Left cardiac atrium (tissue), 4 donors: ENCODE measurements around the gene KCNG3. TPM values are rescaled to one million over a fixed set of nuclear protein-coding genes. Genes with fewer than 3 reads are reported as not detected.
"Not testable (repeated sequence)": the region's sequence is repeated elsewhere in the genome, so short reads cannot be mapped to it uniquely, and the experiment has no call there.

ENCODE experiments used
- ATAC-seq, 2 donors: fragments of 200-7000 bp; cut with Tn5 transposase; one replicate each; pipeline ENCODE4 v1.9.1; 2020; ENCODE audit warnings: mild to moderate bottlenecking in 2 of 2, moderate library complexity in 2 of 2
- DNase-seq: peaks from one replicate; pipeline ENCODE4 v3.0.0-alpha.2; 2020
- intact Hi-C, 2 donors: fragments of 100-400 bp; cut with DNase I; formaldehyde crosslinking; loops; one replicate each; pipeline versions ENCODE4 v1.14.1 to v1.15.1; 2022 to 2023
- total RNA-seq, 2 donors: library from RNA; stranded (reverse); fragmentation: NEBNext Ultra II Directional; extraction: Animal tissue kit (Norgen Biotek cat#: 25700); gene quantifications; one replicate each; pipeline ENCODE4 v1.2.1, GENCODE V29; 2021
- donor health status: DM: no; HTN: yes; CAD: no.
- donor health status: DM: no; HTN: yes; CAD: no; lungs with severe emphysema.
- donor health status: DM: yes; HTN: yes; CAD: no.
- donor health status: Dilated cardiomyopathy.

Gene KCNG3
- total RNA-seq, 2 donors from 2014 or later = not detected

- ATAC-seq = no peak
- DNase-seq = no peak
- intact Hi-C loops = no loop called here
These were observed 49.9 kb downstream of the KCNG3 start for GRCh38 chr2:42443718-42444399.

- DNase-seq (no peak), ATAC-seq (no peak)
- intact Hi-C loops = no loop called here
These were observed 51.0 kb downstream of the KCNG3 start for GRCh38 chr2:42442774-42443173.

DNA sequence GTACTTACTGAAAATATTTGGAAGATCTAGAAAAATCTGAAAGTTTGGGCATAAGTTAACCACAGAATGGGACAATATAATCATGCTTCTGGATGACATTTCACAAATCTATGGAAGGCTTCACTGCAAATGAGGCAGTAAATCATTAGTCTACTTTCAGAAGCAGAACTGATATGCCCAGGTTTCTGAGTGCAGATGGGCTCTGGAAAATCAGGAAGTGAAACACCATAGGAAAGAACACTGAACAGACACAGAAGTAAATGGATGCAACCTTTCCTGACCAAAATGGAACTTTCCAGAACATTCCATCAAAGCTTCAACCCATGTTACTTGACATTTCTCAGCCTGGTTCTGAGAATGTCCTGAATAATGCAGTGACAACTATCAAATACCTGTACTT, 55.1 kb downstream of the KCNG3 start:
- DNase-seq = no peak
- intact Hi-C loops = no loop called here
- no peak for ATAC-seq

- intact Hi-C loops = no loop called here
- DNase-seq (no peak), ATAC-seq (no peak)
These were observed 57.4 kb downstream of the KCNG3 start for GRCh38 chr2:42436370-42436769.

GRCh38 chr2:42435628-42436027, 58.2 kb downstream of the KCNG3 start:
- ATAC-seq (no peak), DNase-seq (no peak)
- intact Hi-C loops = no loop called here

- intact Hi-C loops = no loop called here
- DNase-seq = no peak
- ATAC-seq = no peak
These were observed 63.6 kb downstream of the KCNG3 start for GRCh38 chr2:42430188-42430587.

- no peak for DNase-seq
- intact Hi-C loops = no loop called here
- ATAC-seq = no peak
These were observed 64.4 kb downstream of the KCNG3 start for GRCh38 chr2:42429352-42429751.

- DNase-seq (no peak), ATAC-seq (no peak)
- intact Hi-C loops = no loop called here
These were observed 68.1 kb downstream of the KCNG3 start for GRCh38 chr2:42425697-42426096.

DNA sequence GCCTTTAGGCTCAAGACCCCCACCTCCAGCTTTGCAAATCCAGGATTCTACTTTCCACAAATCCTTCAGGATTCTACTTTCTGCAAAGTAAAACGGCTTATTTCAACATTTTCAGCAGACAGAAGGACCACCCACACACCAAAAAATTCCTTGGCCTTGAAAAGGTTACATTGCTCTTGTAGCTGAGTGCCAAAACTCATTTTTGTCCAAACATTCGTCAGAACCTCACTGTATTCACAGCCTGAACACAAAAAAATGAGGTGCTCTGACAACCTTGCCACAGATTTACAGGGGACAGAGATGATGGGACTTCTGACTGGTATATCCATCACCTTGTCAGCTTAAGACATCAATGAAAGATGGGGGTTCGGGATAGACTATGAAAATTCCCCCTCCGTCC, 69.7 kb downstream of the KCNG3 start:
- intact Hi-C loops = no loop called here
- no peak for DNase-seq
- ATAC-seq = no peak

DNA sequence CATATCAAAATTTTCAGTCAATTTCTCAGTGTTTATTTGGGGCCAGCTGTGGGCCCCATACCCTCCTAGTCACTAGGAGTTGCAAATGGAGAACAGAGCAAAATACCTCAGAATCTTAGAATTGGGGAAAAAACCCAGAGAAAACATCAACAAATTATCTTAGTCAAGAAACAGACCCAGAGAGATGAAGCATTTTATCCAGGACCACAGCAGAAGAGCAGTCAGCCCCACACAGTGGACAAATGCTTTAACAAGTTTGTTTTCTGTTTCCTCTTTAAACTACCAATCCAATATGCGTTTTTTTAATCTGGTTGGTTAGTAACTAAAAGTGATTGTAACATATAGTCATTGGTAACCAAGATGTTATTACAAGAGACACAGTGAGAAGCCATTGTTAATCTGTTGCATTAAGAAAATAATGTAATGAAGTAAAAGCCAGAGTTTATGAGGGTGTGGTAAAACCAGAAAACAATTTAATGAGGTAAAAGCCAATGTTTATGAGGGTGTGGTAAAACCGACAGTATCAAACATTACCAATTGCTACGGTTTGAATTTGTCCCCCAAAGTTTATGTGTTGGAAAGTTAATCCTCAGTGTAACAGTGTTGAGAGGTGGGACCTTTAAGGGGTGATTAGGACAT, 72.1 kb downstream of the KCNG3 start:
- DNase-seq = no peak
- intact Hi-C loops = no loop called here
- no peak for ATAC-seq

DNA sequence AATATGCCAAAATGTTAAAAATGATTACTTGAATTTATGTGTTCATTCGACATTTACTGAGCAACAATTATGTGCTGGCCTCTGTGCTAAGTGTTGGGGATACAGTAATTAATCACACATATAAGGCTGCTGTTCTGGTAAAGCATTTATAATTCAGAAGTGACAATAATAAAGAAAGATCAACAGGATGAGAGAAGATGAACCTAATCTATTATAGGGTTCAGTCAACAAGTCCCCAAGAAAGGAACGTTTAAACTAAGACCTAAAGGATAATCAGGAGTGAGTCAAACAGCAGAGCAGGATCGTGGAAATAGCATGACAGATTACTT, 72.7 kb downstream of the KCNG3 start:
- no peak for DNase-seq
- intact Hi-C loops = no loop called here
- no peak for ATAC-seq

DNA sequence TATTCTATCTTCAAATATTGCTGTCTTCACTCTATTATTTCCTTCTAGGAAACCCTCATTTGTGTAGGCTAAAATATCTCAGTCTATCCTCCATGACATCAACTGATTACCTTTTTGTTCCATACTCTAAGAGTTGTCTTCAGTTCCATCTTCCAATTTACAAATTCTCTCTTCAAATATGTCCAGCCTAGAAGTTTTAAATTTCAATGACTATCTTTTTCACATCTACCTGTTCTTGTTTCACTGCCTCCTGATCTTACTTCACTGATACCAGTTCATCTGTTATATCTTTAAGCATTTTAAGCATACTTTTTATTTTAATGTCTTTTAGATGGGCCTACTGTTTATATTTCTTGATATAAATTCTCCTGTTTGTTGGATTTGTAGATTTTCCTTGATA, 79.1 kb downstream of the KCNG3 start:
- ATAC-seq (no peak), DNase-seq (no peak)
- intact Hi-C loops = no loop called here

DNA sequence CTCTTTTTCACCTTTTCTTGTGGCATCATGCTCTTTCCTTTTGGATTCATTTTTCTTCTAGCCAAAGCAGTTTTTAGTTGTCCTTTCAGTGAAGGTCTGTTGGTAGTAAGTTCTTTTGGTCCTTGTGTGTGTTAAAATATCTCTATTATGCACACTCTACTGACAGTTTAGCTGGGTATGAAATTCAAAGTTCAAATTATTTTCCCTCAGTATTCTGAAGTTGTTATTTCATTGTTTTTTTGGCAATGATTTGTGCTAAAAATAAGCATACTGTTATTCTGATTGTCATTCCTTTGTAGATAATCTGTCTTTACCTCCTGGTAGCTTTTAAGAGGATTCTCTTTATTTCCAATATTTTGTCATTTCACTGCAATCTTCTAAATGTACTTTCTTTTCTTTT, 79.6 kb downstream of the KCNG3 start:
- DNase-seq (no peak), ATAC-seq (no peak)
- intact Hi-C loops = no loop called here

DNA sequence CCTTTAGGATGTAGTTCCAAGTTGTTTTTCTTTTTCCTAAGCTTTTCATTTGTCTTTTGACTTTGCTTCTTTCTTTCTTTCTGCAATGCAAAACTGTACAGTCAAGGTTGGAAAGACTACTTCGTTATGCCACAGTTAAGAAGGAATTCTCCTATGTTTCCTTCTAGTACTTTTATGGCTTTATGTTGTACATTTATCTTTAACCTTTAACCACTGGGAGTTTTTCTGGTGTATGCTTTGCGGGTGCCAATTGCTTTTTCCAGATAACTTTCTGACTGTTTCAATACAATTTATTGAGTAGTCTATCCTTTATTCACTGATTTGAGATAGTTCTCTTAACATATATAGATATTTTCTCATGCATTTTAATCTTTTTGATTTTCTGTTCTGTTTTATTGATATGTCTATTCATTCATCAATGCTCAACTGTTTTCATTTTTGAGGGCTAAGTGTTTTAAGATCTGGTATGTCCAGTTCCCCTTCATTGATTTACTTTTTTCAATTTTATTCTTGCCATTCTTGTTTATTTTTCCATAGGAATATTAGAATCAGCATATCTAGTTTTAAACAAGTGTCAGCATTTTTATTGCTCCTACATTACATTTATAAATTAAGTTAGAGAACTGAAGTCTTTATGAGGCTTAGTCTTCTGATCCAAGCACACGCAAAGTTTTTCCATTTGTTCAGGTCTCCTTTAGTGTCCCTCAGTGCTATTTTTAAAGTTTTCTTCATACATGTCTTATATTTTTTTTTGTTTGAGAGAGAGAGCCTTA, 82.9 kb downstream of the KCNG3 start:
- no peak for ATAC-seq

DNA sequence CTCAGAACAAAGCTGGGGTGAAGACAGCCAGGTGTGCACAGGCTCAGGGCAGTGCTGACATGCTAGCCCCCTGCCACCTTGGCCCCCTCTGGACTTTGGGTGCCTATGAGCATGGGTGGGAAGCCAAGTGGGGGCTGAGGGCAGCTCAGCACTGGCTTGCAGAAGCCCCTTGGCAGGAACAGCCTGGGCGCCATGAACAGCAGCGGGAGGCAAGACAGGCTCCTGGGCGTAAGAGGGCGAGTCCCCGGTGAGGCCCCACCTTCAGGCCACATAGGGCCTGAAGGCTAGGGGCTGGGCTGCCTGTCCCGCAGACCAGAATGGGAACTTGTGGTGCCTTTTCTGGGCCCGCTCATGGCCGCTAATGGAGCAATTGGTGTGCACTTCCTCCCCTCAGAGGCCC, 85.8 kb downstream of the KCNG3 start:
- ATAC-seq (no peak), DNase-seq (no peak)
- intact Hi-C loops = no loop called here

More for the DNA sequence above, 82.9 kb downstream of the KCNG3 start:
- no peak for DNase-seq
- intact Hi-C loops = no loop called here

GRCh38 chr2:42407476-42407875, 86.3 kb downstream of the KCNG3 start:
- DNase-seq = no peak
- ATAC-seq = no peak
- intact Hi-C loops = no loop called here

DNA sequence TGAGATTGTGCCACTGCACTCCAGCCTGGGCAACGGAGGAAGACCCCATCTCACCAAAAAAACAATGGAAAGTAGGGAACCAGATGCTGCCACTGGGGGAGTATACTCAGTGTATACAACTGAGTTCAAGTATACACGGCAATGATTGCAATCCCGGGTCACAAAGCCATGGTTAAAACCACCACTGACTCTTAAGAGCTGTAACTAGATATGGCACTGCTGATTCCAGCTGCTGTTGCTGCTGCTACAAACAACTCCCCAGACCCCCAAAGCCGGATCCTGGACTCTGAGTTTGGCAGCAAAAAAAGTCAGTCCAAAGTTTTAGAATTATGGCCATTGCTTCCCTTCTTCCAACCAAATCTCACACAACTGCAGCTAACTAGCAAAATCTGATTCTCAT, 89.1 kb downstream of the KCNG3 start:
- intact Hi-C loops = no loop called here
- ATAC-seq (no peak), DNase-seq (no peak)

DNA sequence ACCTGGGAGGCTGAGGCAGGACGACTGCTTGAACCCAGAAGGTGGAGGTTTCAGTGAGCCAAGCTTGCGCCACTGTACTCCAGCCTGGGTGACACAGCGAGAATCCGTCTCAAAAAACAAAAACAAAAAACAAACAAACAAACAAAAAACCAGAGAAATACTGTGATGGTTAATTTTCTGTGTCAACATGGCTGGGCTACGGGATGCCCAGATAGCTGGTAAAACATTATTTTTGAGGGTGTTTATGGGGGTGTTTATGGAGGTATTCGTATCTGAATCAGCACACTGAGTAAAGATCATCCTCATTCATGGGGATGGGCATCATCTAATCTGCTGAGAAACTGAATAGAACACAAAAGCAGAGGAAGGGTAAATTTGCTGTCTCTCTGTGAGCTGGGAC, 92.0 kb downstream of the KCNG3 start:
- intact Hi-C loops = no loop called here
- ATAC-seq = no peak
- no peak for DNase-seq

GRCh38 chr2:42398052-42398451, 95.7 kb downstream of the KCNG3 start:
- DNase-seq, intact Hi-C loops, ATAC-seq: not testable (repeated sequence)

- intact Hi-C loops, ATAC-seq, DNase-seq: not testable (repeated sequence)
These were observed 100.5 kb downstream of the KCNG3 start for GRCh38 chr2:42393320-42393719.

DNA sequence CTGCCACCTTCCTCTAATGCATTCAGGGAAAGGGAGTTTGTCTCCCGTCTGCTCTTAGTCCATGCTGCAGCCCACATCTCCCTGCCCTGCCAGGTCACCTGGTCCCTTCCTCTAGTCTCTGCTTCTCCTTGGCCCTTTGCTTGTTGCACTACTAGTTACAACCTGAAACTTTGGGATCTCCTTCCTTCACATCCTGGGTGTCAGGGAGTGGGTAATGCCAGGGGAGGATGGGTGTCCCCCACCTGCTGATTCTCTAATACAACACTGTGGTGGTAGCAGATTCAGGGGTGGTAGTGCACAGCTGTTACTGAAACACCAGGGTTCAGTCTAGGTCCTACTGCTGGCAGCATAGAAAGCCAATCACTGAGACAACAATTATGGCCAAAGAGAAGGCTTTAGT, 101.6 kb downstream of the KCNG3 start:
- ATAC-seq = no peak
- intact Hi-C loops = no loop called here
- no peak for DNase-seq
